GM12873 (cell line): Measurements from ENCODE around the gene CLDN18.

Experiments used
- TF ChIP-seq, protein P1 (sequence below): IDR thresholded peaks from 2 replicates; pipeline ENCODE4 v1.5.1; 2012; ENCODE audit warnings: low read depth, mild to moderate bottlenecking, moderate library complexity, low read length, control low read depth; ENCODE audit not compliant: insufficient read depth; ENCODE audit errors: missing control alignments

Gene CLDN18

GRCh38 chr3:138062626-138063025 is 52.7 kb downstream of the CLDN18 start:
- TF ChIP-seq, protein P1, sequence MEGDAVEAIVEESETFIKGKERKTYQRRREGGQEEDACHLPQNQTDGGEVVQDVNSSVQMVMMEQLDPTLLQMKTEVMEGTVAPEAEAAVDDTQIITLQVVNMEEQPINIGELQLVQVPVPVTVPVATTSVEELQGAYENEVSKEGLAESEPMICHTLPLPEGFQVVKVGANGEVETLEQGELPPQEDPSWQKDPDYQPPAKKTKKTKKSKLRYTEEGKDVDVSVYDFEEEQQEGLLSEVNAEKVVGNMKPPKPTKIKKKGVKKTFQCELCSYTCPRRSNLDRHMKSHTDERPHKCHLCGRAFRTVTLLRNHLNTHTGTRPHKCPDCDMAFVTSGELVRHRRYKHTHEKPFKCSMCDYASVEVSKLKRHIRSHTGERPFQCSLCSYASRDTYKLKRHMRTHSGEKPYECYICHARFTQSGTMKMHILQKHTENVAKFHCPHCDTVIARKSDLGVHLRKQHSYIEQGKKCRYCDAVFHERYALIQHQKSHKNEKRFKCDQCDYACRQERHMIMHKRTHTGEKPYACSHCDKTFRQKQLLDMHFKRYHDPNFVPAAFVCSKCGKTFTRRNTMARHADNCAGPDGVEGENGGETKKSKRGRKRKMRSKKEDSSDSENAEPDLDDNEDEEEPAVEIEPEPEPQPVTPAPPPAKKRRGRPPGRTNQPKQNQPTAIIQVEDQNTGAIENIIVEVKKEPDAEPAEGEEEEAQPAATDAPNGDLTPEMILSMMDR = no peak

GRCh38 chr3:138063416-138063815 is 53.5 kb downstream of the CLDN18 start:
- TF ChIP-seq, protein P1 = no peak

DNA sequence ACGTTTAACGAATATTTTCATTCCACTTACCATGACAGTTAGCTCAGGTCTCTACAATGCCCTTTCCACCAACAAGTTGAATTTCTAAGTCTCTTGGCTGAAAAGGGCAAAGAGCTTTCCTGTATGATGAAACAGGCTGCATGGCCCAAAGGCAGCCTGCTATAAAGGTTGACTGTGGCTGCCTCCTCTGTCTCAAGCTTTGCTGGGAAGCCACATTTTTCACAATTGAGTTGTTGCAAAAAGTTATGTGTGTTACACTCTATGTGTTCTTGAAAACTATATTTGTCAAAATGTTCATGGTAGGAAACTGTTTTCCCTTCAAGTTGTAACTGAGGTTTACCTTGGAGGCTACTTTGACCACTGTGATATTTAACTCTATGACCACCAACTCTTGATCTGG is 56.0 kb downstream of the CLDN18 start:
- TF ChIP-seq, protein P1 = no peak

DNA sequence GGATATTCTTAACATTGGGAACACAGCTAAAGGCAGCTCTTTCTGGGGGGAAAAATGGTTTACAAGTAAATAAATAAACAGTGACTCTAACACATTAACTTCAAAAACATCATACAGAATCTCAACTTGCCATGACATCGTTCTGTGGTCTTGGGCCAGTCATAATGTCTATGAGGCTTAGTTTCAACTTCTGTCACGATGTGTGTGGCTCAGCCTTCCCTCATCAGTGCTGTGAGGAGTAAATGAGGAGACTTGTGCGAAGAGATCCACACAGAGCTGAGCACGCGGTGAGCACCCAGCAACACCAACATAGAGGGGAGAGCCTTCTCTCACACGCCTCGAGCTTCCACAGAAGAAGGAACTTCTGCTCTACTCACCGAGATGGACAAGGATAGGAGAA is 56.4 kb downstream of the CLDN18 start:
- TF ChIP-seq, protein P1 = no peak

DNA sequence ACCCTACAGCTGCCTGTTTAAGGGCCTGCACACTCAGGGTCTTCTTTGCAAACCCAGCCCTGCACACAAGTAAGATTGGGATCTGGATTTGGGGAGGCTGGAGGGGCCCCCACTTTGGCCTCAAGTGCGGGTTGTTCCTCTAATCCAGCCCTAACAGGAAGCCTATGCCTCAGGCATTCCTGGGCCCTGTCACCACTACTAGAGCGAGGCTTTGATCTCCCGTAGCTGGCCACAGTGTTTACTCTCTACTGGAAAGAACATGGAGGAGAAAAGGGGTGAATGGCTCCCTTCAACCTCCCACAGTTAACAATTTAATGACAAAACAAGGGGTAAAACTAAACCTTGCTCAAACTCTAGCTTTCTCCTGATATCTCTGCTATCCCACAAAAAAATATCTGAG is 57.0 kb downstream of the CLDN18 start:
- TF ChIP-seq, protein P1 = no peak

DNA sequence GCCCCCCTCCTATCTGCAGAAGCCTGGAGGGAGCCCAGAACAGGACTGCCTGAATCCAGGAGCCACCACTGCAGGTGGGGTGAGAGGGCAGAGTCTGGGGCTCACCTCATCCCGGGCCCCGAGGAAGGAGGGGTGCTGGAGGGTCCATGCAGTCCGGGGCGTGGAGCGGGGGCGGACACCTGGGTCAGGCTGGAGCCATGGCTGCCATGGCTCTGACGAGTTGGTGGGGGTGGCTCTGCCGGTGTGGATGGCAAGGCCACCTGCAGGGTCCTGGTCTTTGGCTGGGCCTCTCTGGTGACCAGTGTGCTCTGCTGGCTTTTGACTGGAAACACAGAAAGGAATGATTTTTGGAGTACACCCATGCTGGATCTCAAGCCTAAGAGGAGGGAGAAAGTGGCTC is 58.1 kb downstream of the CLDN18 start:
- TF ChIP-seq, protein P1 = no peak

GRCh38 chr3:138068579-138069174 is 58.7 kb downstream of the CLDN18 start:
- TF ChIP-seq, protein P1 = peak; percentile 100

GRCh38 chr3:138070006-138070405 is 60.0 kb downstream of the CLDN18 start:
- TF ChIP-seq, protein P1 = no peak
